OCI-LY3 (cell line): ENCODE results near the gene SSTR5.

Experiments used
- CTCF ChIP-seq: fragments of 200-600, 300-600 bp; sonication (generic); IDR thresholded peaks from 2 replicates; pipeline ENCODE4 v1.5.1; 2014; ENCODE audit warnings: antibody characterized with exemption, low read length, low read depth
- EZH2phosphoT487 ChIP-seq: fragments of 200-600 bp; shearing (Covaris generic); IDR thresholded peaks from 2 replicates; pipeline ENCODE4 v1.6.1; 2018; ENCODE audit warnings: antibody characterized with exemption, mixed run types, low read depth

DNA sequence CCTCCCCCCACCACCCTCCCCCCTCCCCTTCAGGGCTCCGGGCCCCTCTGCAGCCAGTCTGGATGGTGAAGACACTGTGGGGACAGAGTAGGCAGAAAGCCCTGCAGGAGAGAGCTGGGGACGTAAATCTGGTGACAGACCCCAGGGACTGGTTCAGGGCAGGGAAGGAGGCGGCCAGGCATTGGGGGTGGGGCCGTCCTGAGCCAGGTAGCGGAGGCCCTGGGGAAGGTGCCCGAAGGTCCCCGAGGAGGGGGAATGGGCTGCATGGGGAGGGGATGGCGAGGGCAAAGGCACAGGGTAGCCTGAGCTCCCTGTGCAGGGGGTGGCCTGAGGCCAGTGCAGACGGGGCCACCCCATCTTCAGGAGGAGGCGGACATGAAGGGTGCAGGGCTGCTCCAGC lies 54.0 kb downstream of the SSTR5 start:
- no peak for TF ChIP-seq CTCF
- no peak for TF ChIP-seq EZH2phosphoT487
